Activated CD8-positive, alpha-beta memory T cell treated with anti-CD3 and anti-CD28 coated beads, Interleukin-2, amount 50 U/mL, for 24 hours (primary cell): ENCODE data around the gene ACADS.
"Not testable (repeated sequence)": the region's sequence is repeated elsewhere in the genome, so short reads cannot be mapped to it uniquely, and the experiment has no call there.

Source experiments
- DNase-seq: peaks from one replicate; pipeline ENCODE4 v3.0.0-alpha.2; 2020; ENCODE audit errors: extremely low read depth

The ACADS gene

DNA sequence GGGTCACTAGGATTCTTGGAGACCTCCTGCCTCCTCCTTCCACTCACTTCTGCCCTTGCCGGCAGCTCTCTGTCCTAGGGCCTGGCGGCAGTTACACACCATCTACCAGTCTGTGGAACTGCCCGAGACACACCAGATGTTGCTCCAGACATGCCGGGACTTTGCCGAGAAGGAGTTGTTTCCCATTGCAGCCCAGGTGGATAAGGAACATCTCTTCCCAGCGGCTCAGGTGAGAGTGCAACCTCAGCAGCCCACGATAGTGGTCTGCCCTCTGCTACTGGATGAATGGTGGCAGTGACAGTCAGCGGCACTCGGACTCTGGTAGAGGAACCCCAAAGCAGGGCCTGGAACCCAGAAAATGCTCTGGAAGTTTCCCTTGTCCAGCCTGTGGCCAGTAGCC, 1.3 kb downstream of the ACADS start:
- no peak for DNase-seq

DNA sequence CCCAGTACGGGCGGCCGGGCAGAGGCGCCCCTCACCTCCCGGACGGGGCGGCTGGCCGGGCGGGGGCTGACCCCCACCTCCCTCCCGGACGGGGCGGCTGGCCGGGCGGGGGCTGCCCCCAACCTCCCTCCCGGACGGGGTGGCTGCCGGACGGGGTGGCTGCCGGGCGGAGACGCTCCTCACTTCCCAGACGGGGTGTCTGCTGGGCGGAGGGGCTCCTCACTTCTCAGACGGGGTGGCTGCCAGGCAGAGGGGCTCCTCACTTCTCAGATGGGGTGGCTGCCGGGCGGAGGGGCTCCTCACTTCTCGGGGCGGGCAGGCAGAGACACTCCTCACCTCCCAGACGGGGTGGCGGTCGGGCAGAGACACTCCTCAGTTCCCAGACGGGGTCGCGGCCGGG, 6.6 kb downstream of the ACADS start:
- DNase-seq = not testable (repeated sequence)

DNA sequence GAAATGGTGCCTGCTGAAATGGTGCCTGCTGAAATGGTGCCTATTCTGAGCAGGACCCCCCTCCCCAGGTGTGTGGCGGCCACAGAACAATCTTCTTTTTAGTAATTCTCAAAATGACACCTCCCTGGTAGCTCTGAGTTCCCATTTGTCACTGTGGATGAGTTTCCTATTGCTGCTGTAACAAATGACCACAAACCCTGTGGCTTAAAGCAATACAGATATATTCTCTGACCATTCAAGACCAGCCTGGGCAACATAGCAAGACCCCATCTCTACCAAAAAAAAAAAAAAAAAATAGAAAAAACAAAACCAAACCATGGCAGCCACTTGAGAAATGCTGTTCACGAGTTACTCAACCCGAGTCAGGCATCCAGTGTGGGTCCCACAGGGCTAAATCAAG, 7.9 kb downstream of the ACADS start:
- no peak for DNase-seq

DNA sequence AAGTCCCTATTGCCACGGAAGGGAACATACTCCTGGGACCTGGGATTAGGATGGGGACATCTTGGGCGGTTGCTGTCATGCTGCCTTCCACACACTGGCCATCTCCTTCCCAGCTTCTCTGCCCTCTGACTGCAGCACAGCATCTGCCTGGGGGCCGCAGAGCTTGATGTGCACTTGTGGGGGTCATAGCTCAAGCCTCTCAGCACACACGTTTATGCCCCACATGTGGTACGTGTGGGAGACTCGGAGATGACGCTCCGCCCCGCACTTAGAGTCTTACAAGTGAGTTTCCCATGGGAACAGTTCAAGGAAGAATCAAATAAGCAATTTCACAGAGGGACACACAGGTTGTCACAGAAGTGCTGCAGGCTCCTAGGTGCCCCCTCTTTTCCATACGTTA, 8.6 kb downstream of the ACADS start:
- no peak for DNase-seq

DNA sequence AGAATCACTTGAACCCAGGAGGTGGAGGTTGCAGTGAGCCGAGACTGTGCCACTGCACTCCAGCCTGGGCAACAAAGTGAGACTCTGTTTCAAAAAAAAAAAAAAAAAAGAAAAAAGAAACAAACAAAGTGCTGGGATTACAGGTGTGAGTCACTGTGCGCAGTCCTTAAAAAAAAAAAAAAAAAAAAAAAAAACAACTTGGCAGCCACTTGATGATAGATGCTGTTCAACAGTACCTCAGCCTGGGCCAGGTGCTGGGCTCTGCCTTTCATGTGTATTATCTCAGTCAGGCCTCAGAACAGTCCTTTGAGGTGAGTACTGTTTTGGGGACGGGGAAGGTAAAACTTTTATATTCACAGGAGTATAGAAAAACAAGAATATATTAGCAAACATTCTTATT, 9.6 kb downstream of the ACADS start:
- DNase-seq = no peak

DNA sequence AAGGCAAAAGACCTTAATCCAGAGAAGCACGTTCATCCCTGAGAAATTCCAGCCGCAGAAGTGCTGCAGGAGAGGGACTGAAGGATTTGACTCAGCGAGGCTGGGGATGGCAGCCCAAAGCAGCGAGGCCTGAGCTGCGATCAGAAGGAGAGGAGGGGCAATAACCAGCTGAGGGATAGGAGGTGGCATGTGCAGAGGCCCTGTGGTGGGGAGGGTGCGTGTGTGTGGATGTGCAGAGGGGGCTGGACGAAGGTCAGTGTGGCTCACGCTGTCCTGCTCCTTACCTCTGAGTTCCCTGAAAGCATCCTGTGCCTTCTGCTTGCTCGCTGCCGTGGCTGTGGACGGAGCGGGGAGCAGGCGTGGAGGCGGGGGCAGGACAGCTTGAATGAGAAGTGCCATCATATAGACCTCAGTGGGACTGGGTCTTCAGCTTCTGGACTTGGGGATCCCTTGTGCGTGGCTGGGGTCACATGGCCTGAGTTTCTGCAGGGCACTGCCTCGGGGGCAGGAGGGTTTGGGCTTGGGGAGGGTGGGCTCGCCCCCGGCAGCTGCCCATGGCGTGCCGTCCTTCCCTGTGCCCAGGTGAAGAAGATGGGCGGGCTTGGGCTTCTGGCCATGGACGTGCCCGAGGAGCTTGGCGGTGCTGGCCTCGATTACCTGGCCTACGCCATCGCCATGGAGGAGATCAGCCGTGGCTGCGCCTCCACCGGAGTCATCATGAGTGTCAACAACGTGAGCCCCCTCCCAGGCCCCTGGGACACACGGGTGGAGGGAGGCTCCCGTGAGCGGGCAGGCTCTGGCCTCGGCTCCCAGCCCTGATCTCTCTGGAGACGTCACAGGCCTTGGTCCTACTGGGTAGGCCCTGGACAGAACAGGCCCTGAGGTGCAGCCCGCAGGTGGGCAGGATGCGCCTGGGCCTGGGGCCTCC, 11.0 kb downstream of the ACADS start:
- DNase-seq = no peak

DNA sequence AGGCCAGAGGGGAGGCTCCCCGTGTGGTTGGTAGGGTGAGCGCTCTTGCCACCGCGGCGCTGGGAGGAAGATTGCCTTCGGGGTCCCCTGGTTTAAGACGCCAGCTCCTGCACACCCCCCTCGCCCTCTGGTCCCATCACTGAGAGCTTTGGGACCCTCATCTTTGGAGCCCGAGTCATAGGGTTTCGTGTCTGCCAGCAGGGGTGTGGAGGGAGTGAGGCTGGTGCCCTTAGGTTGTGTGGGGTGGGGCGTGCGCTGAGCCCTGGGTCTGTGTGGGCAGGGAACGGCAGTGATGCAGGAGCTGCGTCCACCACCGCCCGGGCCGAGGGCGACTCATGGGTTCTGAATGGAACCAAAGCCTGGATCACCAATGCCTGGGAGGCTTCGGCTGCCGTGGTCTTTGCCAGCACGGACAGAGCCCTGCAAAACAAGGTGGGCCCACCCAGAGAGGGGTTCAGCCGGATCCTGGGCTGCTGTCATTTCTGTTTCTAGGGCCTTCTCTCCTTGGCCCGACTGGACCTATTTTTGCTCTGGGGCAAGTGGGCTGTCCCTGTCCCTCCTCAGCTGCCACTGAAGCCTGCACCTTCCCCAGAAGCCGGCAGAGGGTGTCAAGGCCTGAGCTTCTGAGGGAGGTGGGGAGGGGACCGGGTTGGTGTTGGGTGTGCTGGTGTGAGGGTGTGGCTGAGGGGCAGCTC, 12.1 kb downstream of the ACADS start:
- DNase-seq = no peak

DNA sequence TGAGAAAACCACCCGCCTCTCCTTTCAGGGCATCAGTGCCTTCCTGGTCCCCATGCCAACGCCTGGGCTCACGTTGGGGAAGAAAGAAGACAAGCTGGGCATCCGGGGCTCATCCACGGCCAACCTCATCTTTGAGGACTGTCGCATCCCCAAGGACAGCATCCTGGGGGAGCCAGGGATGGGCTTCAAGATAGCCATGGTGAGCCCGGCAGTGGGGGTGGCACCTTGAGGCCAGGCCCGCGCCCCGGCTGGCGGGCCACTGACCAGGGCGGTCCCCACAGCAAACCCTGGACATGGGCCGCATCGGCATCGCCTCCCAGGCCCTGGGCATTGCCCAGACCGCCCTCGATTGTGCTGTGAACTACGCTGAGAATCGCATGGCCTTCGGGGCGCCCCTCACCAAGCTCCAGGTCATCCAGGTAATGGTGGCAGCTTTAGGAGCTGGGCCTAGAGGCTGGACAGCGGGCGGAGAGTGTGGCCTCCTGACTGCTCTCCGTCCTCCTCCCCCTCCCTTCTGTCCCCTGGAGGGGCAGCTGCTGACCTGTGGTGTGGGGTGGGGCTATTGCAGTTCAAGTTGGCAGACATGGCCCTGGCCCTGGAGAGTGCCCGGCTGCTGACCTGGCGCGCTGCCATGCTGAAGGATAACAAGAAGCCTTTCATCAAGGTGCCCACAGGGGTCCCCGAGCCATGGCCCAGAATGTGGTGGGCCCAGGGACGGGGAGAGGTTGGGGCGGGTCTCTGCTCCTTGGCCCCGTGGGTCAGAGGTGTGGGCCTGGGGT, 12.8 kb downstream of the ACADS start:
- no peak for DNase-seq

DNA sequence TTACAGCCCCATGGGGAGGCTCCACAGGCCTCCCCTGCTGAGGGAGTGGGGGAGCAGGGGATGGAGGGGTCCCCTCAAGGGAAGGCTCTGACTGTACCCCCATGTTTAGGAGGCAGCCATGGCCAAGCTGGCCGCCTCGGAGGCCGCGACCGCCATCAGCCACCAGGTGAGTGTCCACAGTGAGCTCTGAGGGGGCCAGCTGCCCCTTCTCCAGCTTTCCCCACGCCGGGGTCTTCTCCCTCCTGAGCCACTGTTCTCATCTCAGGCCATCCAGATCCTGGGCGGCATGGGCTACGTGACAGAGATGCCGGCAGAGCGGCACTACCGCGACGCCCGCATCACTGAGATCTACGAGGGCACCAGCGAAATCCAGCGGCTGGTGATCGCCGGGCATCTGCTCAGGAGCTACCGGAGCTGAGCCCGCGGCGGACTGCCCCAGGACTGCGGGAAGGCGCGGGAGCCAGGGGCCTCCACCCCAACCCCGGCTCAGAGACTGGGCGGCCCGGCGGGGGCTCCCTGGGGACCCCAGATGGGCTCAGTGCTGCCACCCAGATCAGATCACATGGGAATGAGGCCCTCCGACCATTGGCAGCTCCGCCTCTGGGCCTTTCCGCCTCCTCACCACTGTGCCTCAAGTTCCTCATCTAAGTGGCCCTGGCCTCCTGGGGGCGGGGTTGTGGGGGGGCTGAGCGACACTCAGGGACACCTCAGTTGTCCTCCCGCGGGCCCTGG, 13.6 kb downstream of the ACADS start:
- DNase-seq = no peak

DNA sequence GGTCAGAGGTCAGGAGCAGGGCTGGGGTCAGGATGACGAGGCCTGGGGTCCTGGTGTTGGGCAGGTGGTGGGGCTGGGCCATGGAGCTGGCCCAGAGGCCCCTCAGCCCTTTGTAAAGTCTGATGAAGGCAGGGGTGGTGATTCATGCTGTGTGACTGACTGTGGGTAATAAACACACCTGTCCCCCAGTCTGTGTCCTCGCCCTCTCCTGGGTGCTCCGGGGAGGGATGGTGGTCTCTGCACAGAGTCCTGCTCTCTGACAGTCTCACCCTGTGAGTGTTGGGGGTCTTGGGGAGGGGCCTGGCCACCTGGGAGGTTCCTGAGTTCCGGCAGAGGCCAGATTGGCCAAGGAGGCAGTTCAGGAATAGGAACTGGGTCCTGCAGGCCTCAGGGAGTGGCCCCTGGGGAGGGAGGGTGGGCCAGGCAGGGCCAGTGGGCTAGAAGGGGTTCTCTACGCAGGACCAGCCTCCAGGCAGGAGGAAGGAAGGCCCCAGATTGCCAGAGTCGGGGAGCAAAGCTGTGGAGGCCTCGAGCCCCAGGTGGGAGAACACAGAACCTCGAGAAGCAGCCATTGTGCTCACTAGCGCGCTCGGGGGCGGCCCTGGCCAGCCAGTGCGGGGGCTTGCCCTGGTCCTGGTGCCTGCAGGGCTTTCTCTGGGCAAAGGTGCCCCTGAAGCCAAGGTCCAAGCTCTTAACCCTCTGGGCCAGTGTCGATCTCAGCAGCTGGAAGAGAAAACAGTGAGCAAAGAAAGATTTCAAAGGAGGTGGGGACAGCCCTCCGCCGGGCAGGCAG, 14.4 kb downstream of the ACADS start:
- no peak for DNase-seq

DNA sequence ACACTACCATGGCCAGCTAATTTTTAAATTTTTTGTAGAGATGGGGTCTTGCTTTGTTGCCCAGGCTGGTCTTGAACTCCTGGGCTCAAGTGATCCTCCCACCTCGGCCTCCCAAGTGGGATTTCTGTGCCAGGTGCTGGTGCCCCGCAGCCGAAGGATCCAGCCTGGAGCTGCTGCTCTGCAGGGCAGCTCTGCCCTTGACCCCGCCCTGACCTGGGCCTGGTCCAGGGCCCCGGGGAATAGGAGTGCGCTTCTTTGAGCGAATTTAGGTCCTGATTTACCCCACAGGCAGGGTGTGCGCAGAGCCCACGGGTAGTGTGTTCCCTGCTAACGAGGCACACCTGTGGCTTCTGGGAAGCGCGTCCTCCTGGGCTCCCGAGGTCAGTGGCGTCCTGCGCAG, 15.2 kb downstream of the ACADS start:
- no peak for DNase-seq

DNA sequence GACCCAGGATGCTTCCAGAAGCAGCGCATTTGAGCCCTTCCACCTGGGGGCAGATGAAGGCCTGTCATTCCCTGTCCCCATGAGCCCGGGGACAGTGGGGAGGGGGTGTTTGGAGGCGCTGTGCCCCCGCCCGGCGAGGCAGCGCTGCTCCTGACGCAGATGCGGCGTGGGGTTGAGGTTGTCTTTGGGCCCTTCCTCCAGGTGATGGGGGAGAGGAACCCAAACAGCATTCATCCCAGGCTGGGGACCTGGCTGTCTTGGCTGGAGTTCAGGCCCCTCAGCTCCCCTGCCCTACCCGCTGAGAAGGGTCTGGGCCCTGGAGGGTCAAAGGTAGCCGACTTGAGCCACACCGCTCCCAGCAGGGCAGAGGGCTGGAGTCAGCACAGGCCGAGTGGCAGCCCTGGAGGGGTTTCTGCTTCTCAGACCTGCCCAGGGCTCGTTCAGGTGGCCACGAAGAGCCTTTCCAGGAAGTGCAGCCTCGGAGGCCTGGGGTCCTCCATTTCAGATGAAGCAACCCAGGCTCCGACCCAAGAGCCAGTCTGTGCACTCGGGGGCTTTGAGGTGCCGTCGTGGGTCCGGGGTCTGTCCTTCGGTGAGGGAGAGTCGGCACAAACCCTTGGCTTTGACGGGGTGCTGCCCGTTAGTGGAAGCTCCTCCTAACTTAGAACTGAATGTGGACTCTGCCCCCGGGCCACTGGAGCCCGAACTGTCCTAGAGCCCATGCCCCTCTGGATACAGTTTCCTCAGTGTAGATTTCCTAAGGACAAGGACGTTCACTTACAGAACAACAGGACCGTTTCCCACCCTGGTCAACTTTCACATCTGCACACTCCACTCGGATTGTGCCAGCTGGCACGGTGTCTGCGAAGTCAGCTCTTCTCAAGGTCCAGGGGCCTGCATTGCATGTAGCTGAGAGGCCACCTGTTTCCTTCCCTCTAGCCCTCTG, 16.1 kb downstream of the ACADS start:
- no peak for DNase-seq

DNA sequence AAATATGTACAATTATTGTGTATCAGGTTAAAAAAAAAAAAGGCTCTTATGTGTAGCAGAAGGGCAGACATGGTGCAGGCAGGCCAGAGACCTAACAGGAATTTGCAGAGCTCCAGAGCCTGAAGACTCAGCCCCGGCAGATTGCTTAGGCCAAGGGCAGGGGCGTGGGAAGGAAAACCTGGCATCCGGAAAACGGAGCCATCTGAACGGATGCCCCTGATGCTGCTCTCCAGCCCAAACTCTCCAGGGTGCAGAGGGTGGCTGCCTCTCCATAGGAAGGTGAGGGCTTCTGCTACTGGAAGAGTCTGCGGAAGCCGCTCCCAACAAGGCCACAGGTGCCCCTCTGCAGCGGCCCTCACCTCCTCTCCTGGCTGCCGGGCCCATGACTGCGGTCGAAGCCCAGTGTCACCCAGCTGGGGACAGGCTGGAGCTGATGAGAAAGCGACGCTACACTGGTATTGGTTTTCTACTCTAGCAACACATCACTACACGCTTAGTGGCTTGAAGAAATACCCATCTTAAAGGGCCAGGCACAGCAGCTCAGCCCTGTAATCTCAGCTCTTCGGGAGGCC, 19.4 kb downstream of the ACADS start:
- no peak for DNase-seq

DNA sequence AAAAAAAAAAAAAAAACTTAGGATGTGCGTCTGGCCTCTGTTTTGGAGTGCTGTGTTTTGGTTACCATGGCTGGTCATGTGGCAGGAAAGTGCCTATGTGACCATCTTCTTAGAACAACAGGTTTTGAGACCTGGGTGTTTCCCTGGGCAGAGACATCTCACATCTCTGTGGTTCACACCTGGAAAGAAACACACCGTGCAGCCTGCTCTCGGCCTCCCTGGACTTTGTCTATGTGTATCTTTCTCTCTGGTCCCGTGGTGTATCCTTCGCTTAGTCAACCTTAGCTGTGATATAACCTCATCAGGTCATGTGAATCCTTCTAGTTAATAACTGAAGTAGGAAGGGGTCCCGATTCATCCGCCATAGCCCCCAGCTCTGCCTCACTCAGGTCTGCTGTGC, 22.6 kb downstream of the ACADS start:
- no peak for DNase-seq

DNA sequence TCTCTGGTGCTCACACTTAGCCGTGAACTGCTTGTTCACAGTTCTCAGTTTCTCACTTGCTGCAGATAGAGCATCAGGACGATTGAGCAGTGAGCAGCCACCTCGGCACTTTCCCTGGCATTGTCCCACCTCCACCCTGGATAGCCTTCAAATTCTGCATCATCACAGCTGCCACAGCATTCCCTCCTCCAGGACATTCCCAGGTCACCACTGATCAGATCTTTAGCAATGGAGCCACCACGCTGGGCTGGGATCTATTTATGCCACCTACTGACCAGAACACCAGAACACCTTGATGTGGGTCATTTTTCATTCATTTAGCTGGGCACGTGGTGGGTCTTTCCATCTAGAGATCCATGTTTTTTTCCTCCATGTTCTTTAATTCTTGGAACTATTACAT, 23.6 kb downstream of the ACADS start:
- no peak for DNase-seq

DNA sequence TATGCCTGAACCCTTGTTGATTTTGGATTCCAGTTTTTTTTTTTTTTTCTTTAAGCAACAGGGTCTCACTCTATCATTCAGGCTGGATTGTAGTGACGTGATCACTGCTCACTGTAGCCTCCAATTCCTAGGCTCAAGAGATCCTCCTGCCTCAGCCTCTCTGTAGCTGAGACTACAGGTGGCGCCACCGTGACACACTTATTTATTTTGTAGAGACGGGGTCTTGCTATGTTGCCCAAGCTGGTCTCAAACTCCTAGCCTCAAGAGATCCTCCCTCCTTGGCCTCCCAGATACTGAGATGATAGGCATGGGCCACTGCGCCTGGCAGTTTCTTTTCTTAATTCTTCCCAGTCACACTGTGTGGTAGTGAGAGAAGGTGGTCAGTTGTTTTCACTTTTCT, 25.2 kb downstream of the ACADS start:
- DNase-seq = no peak

DNA sequence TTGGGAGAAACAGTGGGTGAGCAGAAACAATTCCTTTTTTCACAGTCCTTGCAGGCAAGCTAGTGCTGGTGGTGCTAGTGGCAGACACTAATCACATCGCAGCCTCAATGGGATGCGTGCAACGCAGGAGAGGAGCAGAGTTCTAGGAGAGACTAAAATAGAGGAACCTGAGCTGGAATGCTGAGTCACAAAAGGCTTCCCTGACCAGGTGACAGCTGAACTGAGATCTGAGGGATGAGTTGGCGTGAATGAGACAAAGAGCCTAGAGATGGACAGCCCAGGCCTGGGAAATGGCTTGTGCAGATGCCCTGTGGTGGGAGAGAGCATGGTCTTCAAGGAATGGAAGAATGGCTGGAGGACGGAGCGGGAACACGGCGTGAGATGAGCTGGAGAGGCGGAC, 25.8 kb downstream of the ACADS start:
- DNase-seq = no peak

DNA sequence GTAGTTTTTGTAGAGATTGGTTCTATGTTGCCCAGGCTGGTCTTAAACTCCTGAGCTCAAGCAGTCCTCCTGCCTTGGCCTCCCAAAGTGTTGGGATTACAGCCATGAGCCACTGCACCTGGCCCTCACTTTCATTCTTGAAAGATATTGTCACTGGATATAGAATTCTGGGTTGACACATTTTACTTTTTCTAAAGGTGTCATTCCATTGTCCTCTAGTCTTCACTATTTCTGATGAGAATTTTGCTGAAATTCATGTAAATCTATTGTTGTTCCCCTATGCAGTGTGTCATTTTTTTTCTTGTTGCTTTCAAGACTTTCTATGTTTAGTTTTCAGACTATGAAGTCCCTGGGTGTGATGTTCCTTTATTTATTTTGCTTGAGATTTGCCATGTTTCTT, 29.2 kb downstream of the ACADS start:
- no peak for DNase-seq

DNA sequence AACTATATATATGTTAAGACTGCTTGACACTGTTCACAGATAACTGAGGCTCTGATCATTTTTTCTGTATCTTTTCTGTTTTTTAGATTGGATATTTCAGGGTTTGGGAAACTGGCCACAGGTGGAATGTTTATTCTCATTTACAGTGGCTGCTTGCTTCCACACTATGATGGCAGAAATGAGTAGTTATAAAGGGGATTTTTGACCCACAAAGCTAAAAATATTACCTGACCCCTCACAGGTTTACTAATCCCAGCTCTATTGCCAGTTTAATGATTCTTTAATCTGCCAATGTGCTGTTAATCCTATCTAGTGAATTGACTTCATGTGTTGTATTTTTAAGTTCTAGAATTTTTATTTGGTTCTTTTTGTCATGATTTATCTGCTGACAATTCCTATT, 29.6 kb downstream of the ACADS start:
- no peak for DNase-seq
